SK-N-SH (cell line): ENCODE measurements around the gene CATSPERZ.

ENCODE experiments used
- CTCF ChIP-seq: fragments of 200-600 bp; sonication (generic); IDR thresholded peaks from 2 replicates; pipeline ENCODE4 v1.6.1; 2017; ENCODE audit warnings: antibody characterized with exemption, mild to moderate bottlenecking, moderate library complexity
- FOXM1 ChIP-seq: IDR thresholded peaks from 2 replicates; pipeline ENCODE4 v1.4.0; 2012; ENCODE audit warnings: low read depth, mild to moderate bottlenecking
- RCOR1 ChIP-seq: fragments of 150-350 bp; IDR thresholded peaks from 2 replicates; pipeline ENCODE4 v1.6.1; 2017; ENCODE audit warnings: antibody characterized with exemption, low read length
- REST ChIP-seq: IDR thresholded peaks from 2 replicates; pipeline ENCODE4 v1.6.1; 2012; ENCODE audit warnings: mild to moderate bottlenecking, low read depth, low read length, moderate library complexity
- RFX5 ChIP-seq: IDR thresholded peaks from 2 replicates; pipeline ENCODE4 v1.6.1; 2012; ENCODE audit warnings: mild to moderate bottlenecking, improper control_type of control experiment, low read length
- RXRA ChIP-seq: IDR thresholded peaks from 2 replicates; pipeline ENCODE4 v1.4.0; 2012; ENCODE audit warnings: low read depth, mild to moderate bottlenecking, borderline replicate concordance
- SIN3A ChIP-seq: IDR thresholded peaks from 2 replicates; pipeline ENCODE4 v1.6.1; 2012; ENCODE audit warnings: low read depth, mild to moderate bottlenecking, low read length, moderate library complexity, borderline replicate concordance
- ZBTB33 ChIP-seq: IDR thresholded peaks from 2 replicates; pipeline ENCODE4 v1.4.0; 2012; ENCODE audit warnings: low read depth, borderline replicate concordance

- TF ChIP-seq ZBTB33 (no peak), SIN3A (no peak), CTCF (no peak), FOXM1 (no peak), RXRA (no peak), REST (no peak), RFX5 (no peak), RCOR1 (no peak)
Observed at GRCh38 chr11:64353715-64354506, 53.8 kb downstream of the CATSPERZ start.
